K562 (cell line): Measurements from ENCODE around the gene TEAD3. TPM values are rescaled to one million over a fixed set of nuclear protein-coding genes. Genes with fewer than 3 reads are reported as not detected.
A peak's percentile ranks its signal among the peaks of the same experiment; 100 is the strongest.

Source experiments
- ATAC-seq: fragments of 200-7000 bp; cut with Tn5 transposase; 3 replicates; pipeline ENCODE4 v1.9.1; 2020; ENCODE audit warnings: moderate library complexity
- BruUV-seq: library from RNA; stranded (reverse); fragments of 400-500 nt; replicated peaks from 2 replicates; lab custom pipeline; 2021; lab: Mats Ljungman, UMichigan
- CTCF ChIA-PET: fragments of 300-600 bp; formaldehyde crosslinking; extraction: SDS; loops from one replicate; lab custom pipeline; 2021; ENCODE audit warnings: low intra/inter-chr PET ratio; lab: Yijun Ruan, JAX
- POLR2A ChIA-PET: fragments of 300-600, 350-650 bp; sonication (Branson Sonifier 250); formaldehyde crosslinking; extraction: SDS; loops from one replicate; lab custom pipeline; 2021; ENCODE audit warnings: antibody characterized with exemption, inconsistent platforms; lab: Yijun Ruan, JAX
- DNase-seq, 4 experiments: peaks; one replicate each; pipeline versions ENCODE4 v3.0.0 to v3.0.0-alpha.2; 2011 to 2018; ENCODE audit warnings: low spot score in 3 of 4, mixed read lengths in 3 of 4; ENCODE audit errors: extremely low read depth in 1 of 4
- FAIRE-seq: peaks from 2 replicates; lab custom pipeline; 2011; peaks lifted over from hg19 to GRCh38; lab: Jason Lieb, UNC
- H2AFZ ChIP-seq: 2 replicates; pipeline ENCODE4 v1.6.0; 2011; ENCODE audit warnings: low read depth, low read length, control low read depth, inconsistent platforms
- H3K27ac ChIP-seq: fragments of 200-600 bp; 3 replicates; pipeline ENCODE4 v1.8.0; 2011; ENCODE audit warnings: low read depth, mild to moderate bottlenecking, control low read depth, inconsistent platforms, low read length, moderate library complexity, mixed read lengths; ENCODE audit errors: extremely low read depth
- H3K27me3 ChIP-seq, 2 experiments: fragments of 300-600 bp in 1 of 2; 2 replicates in 1 of 2; 3 replicates in 1 of 2; pipeline versions ENCODE4 v1.6.0 to v1.8.0; 2011; ENCODE audit warnings: inconsistent platforms in 2 of 2, low read length in 2 of 2, mild to moderate bottlenecking in 1 of 2, mixed read lengths in 1 of 2, moderate library complexity in 1 of 2; ENCODE audit not compliant: control insufficient read depth in 2 of 2, insufficient read depth in 2 of 2
- H3K36me3 ChIP-seq: fragments of 300-600 bp; 3 replicates; pipeline ENCODE4 v1.8.0; 2011; ENCODE audit warnings: mild to moderate bottlenecking, low read length, inconsistent platforms; ENCODE audit not compliant: control insufficient read depth, insufficient read depth
- H3K4me1 ChIP-seq, 2 experiments: fragments of 200-600 bp in 1 of 2; replicated peaks in 1 of 2; 2 replicates in 1 of 2; 3 replicates in 1 of 2; pipeline versions ENCODE4 v1.5.1 to v1.8.0; 2011; ENCODE audit warnings: inconsistent platforms in 2 of 2, low read length in 2 of 2, mild to moderate bottlenecking in 1 of 2, mixed read lengths in 1 of 2, moderate library complexity in 1 of 2; ENCODE audit not compliant: control insufficient read depth in 2 of 2, insufficient read depth in 2 of 2
- H3K4me2 ChIP-seq: 2 replicates; pipeline ENCODE4 v1.6.1; 2011; ENCODE audit warnings: low read length, control low read depth, inconsistent platforms, mixed read lengths; ENCODE audit not compliant: insufficient read depth
- H3K4me3 ChIP-seq: fragments of 200-600 bp; sonication (generic), shearing (Covaris generic); 2 replicates; pipeline ENCODE4 v1.5.1; 2016; ENCODE audit warnings: control low read depth, inconsistent platforms
- H3K79me2 ChIP-seq: fragments of 200-600 bp; 3 replicates; pipeline ENCODE4 v1.8.0; 2011; ENCODE audit warnings: low read length, inconsistent platforms; ENCODE audit not compliant: control insufficient read depth, insufficient read depth
- H3K9ac ChIP-seq, 2 experiments: 2 replicates each; pipeline versions ENCODE4 v1.6.0 to v1.6.1; 2011; ENCODE audit warnings: low read depth in 2 of 2, low read length in 2 of 2, control low read depth in 1 of 2, inconsistent platforms in 1 of 2, mild to moderate bottlenecking in 1 of 2, mixed read lengths in 1 of 2; ENCODE audit not compliant: insufficient read depth in 1 of 2
- H3K9me1 ChIP-seq: one replicate; pipeline ENCODE4 v1.6.0; 2011; ENCODE audit warnings: inconsistent platforms, mild to moderate bottlenecking, low read length, moderate library complexity; ENCODE audit not compliant: control insufficient read depth, insufficient read depth
- H3K9me3 ChIP-seq: replicated peaks from 2 replicates; pipeline ENCODE4 v1.5.1; 2011; ENCODE audit warnings: low read depth, low read length, inconsistent platforms; ENCODE audit not compliant: control insufficient read depth, insufficient read depth
- H4K20me1 ChIP-seq: replicated peaks from 2 replicates; pipeline ENCODE4 v1.6.1; 2011; ENCODE audit warnings: low read length, inconsistent platforms, mixed read lengths; ENCODE audit not compliant: control insufficient read depth, insufficient read depth
- CHD7 ChIP-seq: fragments of 200-600 bp; sonication (generic); IDR thresholded peaks from one replicate; pipeline ENCODE4 v1.6.1; 2012; ENCODE audit warnings: mild to moderate bottlenecking, low read depth, low read length, inconsistent platforms
- DNMT1 ChIP-seq: fragments of 450-650 bp; IDR thresholded peaks from 2 replicates; pipeline ENCODE4 v1.6.1; 2016; ENCODE audit warnings: antibody characterized with exemption, mild to moderate bottlenecking
- ESRRA ChIP-seq: fragments of 450-650 bp; IDR thresholded peaks from 2 replicates; pipeline ENCODE4 v1.6.1; 2014; ENCODE audit warnings: low read depth, mild to moderate bottlenecking, moderate library complexity, borderline replicate concordance
- U2AF2 ChIP-seq: fragments of 200-400 bp; formaldehyde crosslinking; optimal IDR thresholded peaks from 2 replicates; pipeline ENCODE3; 2017; ENCODE audit warnings: low read depth, mild to moderate bottlenecking, low read length
- WGBS: fragments of 100-300 bp; shearing (Covaris generic); methylation state at CpG from one replicate; pipeline ENCODE4 v1.1.6; 2016; ENCODE audit warnings: low coverage, mixed read lengths; ENCODE audit not compliant: insufficient coverage; ENCODE audit errors: missing lambda C conversion rate; 5-methylcytosine and 5-hydroxymethylcytosine counted together
- in situ Hi-C: fragments of 300-500 bp; cut with MboI; formaldehyde crosslinking; loops from 4 replicates; pipeline ENCODE4 v1.15.0; 2018; ENCODE audit warnings: inconsistent platforms, mixed read lengths
- intact Hi-C: fragments of 100-400 bp; cut with micrococcal nuclease; formaldehyde crosslinking; loops from 2 replicates; pipeline ENCODE4 v1.14.2; 2022
- polyA plus RNA-seq, 8 experiments: library from polyadenylated mRNA; depleted of rRNA in 4 of 8; stranded (reverse) in 5 of 8; unstranded in 3 of 8; fragments of >200 nt; fragmentation: Nextera tagmentation in 2 of 8; fragmentation: Illumina TruSeq in 1 of 8; extraction: Ambion mirVana in 2 of 8; extraction: Trizol in 1 of 8; gene quantifications; 2 replicates each; pipeline versions ENCODE4 v1.2.1 to v1.2.3, GENCODE V29; 2011 to 2014; ENCODE audit warnings: inconsistent platforms in 1 of 8, missing spikeins in 1 of 8
- total RNA-seq, 7 experiments: library from RNA; depleted of rRNA in 6 of 7; stranded (reverse); fragments of >200 nt in 6 of 7; fragmentation: Illumina TruSeq in 2 of 7; extraction: Trizol in 2 of 7; gene quantifications; 2 replicates each; pipeline versions ENCODE4 v1.2.1 to v1.2.3, GENCODE V29; 2011 to 2021; ENCODE audit warnings: low replicate concordance in 1 of 7
- TF ChIP-seq, protein P1 (sequence below): fragments of 450-650 bp; IDR thresholded peaks from 2 replicates; pipeline ENCODE4 v1.6.1; 2018; ENCODE audit not compliant: partially characterized antibody

TEAD3 gene
- total and polyA plus RNA-seq, 9 of the 15 experiments (the other 6 are each of a cell fraction or from before 2014, with no cell fraction given): 0.63 to 13.2 (median 3.3) TPM

DNA sequence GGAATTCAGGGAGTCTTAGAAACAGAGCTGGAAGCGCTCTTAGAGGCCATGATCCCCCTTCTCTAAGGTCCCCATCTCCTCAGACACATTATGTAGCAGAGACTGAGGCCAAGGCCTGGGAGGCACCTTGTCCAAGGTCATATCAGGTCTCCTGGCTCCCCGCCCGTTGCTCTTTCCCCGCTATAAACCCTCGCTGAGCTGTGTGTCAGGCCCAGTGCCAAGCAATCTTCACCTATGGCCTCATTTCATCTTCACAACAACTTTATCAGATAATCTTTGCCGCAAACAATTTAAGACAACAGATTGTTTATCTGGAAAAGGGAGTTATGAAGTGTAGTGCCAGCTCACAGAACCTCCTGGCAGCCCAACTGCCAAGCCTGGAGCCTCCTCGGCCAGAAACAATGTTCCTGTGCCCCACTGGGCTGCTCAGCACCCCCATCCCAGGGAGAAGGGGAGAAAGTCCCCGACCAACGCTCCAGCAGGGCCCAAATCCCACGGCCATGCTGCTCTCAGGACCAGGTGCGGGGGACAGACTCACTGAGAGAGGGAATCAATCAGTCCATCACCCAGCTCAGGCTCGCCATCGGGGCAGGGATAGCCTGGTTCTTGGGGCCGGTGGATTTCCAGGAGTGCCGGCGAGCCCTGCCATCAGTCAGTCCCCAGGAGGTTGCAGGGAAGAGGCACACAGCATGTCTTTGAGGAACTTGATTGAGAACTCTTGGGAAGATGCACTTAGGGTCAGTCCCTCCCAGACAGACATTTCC lies 61.6 kb downstream of the TEAD3 start:
- ChIA-PET CTCF (no interaction called here), POLR2A (interaction anchor here (1.0 kb wide), 2 partner anchors 8 to 36 kb away, joined by 3 read pairs; no protein-coding TSS in a partner anchor)
- DNase-seq (no peak), ATAC-seq (peak; percentile 7; the same call in 2 of the 3 replicates), FAIRE-seq (no peak)
- 33% methylated on average over 16 of the region's 16 CpGs for WGBS
- peak overlapping the region in 1 of 2 experiments; percentile 8; a peak in 2 of 4 replicates for H3K9ac ChIP-seq
- BruUV-seq: no TSS peak
- no peak overlapping the region for H3K4me2 ChIP-seq
- H4K20me1 ChIP-seq: no peaks in the 10 kb centered on the region
- no peaks in the 10 kb centered on the region for H3K36me3 ChIP-seq
- intact Hi-C loops (no loop called here), in situ Hi-C loops (no loop called here)
- no peaks in the 10 kb centered on the region for H3K9me1 ChIP-seq
- H3K4me3 ChIP-seq: no peak overlapping the region
- H3K4me1 ChIP-seq: peaks cover 5 to 13% of the 10 kb centered on the region in 2 experiments; a peak in 4 of 5 replicates
- no peak overlapping the region for H3K27ac ChIP-seq
- 0 out of 2 replicates have a peak, but pooled peaks cover 1% of the 10 kb centered on the region for H3K9me3 ChIP-seq
- no peak overlapping the region for H2AFZ ChIP-seq
- no peaks in the 10 kb centered on the region for H3K79me2 ChIP-seq
- peaks cover 0 to 3% of the 10 kb centered on the region in 2 experiments; a peak in 1 of 5 replicates for H3K27me3 ChIP-seq
- TF ChIP-seq ESRRA: 0 out of 2 replicates have a peak, but pooled peaks have one; percentile 57
- TF ChIP-seq DNMT1: no peak
- TF ChIP-seq U2AF2: no peak
- TF ChIP-seq, protein P1, sequence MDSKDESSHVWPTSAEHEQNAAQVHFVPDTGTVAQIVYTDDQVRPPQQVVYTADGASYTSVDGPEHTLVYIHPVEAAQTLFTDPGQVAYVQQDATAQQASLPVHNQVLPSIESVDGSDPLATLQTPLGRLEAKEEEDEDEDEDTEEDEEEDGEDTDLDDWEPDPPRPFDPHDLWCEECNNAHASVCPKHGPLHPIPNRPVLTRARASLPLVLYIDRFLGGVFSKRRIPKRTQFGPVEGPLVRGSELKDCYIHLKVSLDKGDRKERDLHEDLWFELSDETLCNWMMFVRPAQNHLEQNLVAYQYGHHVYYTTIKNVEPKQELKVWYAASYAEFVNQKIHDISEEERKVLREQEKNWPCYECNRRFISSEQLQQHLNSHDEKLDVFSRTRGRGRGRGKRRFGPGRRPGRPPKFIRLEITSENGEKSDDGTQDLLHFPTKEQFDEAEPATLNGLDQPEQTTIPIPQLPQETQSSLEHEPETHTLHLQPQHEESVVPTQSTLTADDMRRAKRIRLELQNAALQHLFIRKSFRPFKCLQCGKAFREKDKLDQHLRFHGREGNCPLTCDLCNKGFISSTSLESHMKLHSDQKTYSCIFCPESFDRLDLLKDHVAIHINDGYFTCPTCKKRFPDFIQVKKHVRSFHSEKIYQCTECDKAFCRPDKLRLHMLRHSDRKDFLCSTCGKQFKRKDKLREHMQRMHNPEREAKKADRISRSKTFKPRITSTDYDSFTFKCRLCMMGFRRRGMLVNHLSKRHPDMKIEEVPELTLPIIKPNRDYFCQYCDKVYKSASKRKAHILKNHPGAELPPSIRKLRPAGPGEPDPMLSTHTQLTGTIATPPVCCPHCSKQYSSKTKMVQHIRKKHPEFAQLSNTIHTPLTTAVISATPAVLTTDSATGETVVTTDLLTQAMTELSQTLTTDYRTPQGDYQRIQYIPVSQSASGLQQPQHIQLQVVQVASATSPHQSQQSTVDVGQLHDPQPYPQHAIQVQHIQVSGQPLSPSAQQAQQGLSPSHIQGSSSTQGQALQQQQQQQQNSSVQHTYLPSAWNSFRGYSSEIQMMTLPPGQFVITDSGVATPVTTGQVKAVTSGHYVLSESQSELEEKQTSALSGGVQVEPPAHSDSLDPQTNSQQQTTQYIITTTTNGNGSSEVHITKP: no peak
- TF ChIP-seq CHD7: no peak
